OCI-LY7 (cell line): ENCODE results near the gene NCEH1. TPM values are rescaled to one million over a fixed set of nuclear protein-coding genes. Genes with fewer than 3 reads are reported as not detected.

Source experiments
- BruUV-seq: library from RNA; stranded (reverse); fragments of 400-500 nt; replicated peaks from 2 replicates; lab custom pipeline; 2021; lab: Mats Ljungman, UMichigan
- CTCF ChIA-PET: fragments of 300-600 bp; sonication (Branson Sonifier 250); formaldehyde crosslinking; loops from one replicate; lab custom pipeline; 2022; ENCODE audit warnings: antibody characterized with exemption; ENCODE audit not compliant: unreplicated experiment; lab: Charles Lee
- POLR2A ChIA-PET: fragments of 300-600 bp; sonication (Branson Sonifier 250); formaldehyde crosslinking; loops from one replicate; lab custom pipeline; 2022; ENCODE audit warnings: antibody characterized with exemption; lab: Charles Lee
- DNase-seq: peaks from one replicate; pipeline ENCODE4 v3.0.0-alpha.2; 2015; ENCODE audit warnings: low spot score
- H2AFZ ChIP-seq: fragments of 200-600 bp; sonication (generic), shearing (Covaris generic); 2 replicates; pipeline ENCODE4 v1.6.1; 2014; ENCODE audit warnings: mild to moderate bottlenecking, antibody characterized with exemption, low read length, moderate library complexity
- H3K27ac ChIP-seq: fragments of 200-600 bp; sonication (generic); 2 replicates; pipeline ENCODE4 v1.5.1; 2014; ENCODE audit warnings: mixed run types, low read depth, mild to moderate bottlenecking, moderate library complexity, low read length, inconsistent platforms; ENCODE audit not compliant: poor library complexity, severe bottlenecking
- H3K36me3 ChIP-seq: fragments of 200-600 bp; sonication (generic); 2 replicates; pipeline ENCODE4 v1.6.1; 2014; ENCODE audit warnings: mild to moderate bottlenecking, antibody characterized with exemption, low read length, moderate library complexity, mixed read lengths; ENCODE audit not compliant: insufficient read depth
- H3K4me1 ChIP-seq: fragments of 200-600 bp; sonication (generic); 2 replicates; pipeline ENCODE4 v1.5.1; 2014; ENCODE audit warnings: mild to moderate bottlenecking, low read length; ENCODE audit not compliant: insufficient read depth, poor library complexity, severe bottlenecking
- H3K4me2 ChIP-seq: fragments of 200-600 bp; sonication (generic); 2 replicates; pipeline ENCODE4 v1.6.1; 2014; ENCODE audit warnings: mild to moderate bottlenecking, low read length
- H3K4me3 ChIP-seq: fragments of 200-600 bp; sonication (generic); 2 replicates; pipeline ENCODE4 v1.5.1; 2014; ENCODE audit warnings: mild to moderate bottlenecking, low read depth, low read length; ENCODE audit not compliant: poor library complexity, severe bottlenecking
- H3K79me2 ChIP-seq: fragments of 200-600 bp; sonication (generic); 2 replicates; pipeline ENCODE4 v1.6.1; 2016; ENCODE audit warnings: low read depth, mild to moderate bottlenecking, low read length, moderate library complexity, mixed read lengths; ENCODE audit not compliant: insufficient read depth
- H3K9me2 ChIP-seq: fragments of 200-600 bp; sonication (generic); 2 replicates; pipeline ENCODE4 v1.6.1; 2016; ENCODE audit warnings: mild to moderate bottlenecking, low read length, mixed read lengths; ENCODE audit not compliant: insufficient read depth
- H3K9me3 ChIP-seq: fragments of 200-600 bp; sonication (generic); 2 replicates; pipeline ENCODE4 v1.6.1; 2014; ENCODE audit warnings: mild to moderate bottlenecking, mixed run types, low read length, mixed read lengths
- H4K20me1 ChIP-seq: fragments of 200-600 bp; sonication (generic); 2 replicates; pipeline ENCODE4 v1.6.1; 2014; ENCODE audit warnings: mild to moderate bottlenecking, antibody characterized with exemption, low read length, moderate library complexity, mixed read lengths; ENCODE audit not compliant: insufficient read depth
- CTCF ChIP-seq: fragments of 200-600 bp; sonication (generic); conservative IDR thresholded peaks from 2 replicates; pipeline ENCODE4 v1.5.1; 2014; ENCODE audit warnings: mild to moderate bottlenecking, antibody characterized with exemption, low read length, moderate library complexity, mixed read lengths
- EZH2phosphoT487 ChIP-seq: fragments of 200-600 bp; sonication (generic); IDR thresholded peaks from 2 replicates; pipeline ENCODE4 v1.6.1; 2018; ENCODE audit warnings: low read depth, borderline replicate concordance, mild to moderate bottlenecking, mixed run types, antibody characterized with exemption, low read length, moderate library complexity, mixed read lengths
- intact Hi-C: fragments of 100-400 bp; cut with micrococcal nuclease; formaldehyde crosslinking; loops from one replicate; pipeline ENCODE4 v1.10.0; 2022; ENCODE audit not compliant: unreplicated experiment
- total RNA-seq, 2 experiments: library from RNA; depleted of rRNA in 1 of 2; stranded (reverse); fragments of >200 nt in 1 of 2; shearing (Covaris generic) in 1 of 2; gene quantifications; 2 replicates each; pipeline ENCODE4 v1.2.3, GENCODE V29; 2014 to 2022

NCEH1 gene
- total RNA-seq, 2 experiments from 2014 or later: 2.7 to 8.2 TPM

GRCh38 chr3:172697558-172697957, 13.3 kb downstream of the NCEH1 start:
- intact Hi-C loops: no loop called here
- Histone ChIP-seq H3K36me3 (no peaks in the 10 kb centered on the region), H3K4me3 (no peak overlapping the region), H3K79me2 (no peaks in the 10 kb centered on the region), H3K27ac (no peak overlapping the region), H3K4me1 (peaks cover 9% of the 10 kb centered on the region), H3K9me3 (no peaks in the 10 kb centered on the region), H2AFZ (no peak overlapping the region), H4K20me1 (no peaks in the 10 kb centered on the region), H3K4me2 (no peak overlapping the region), H3K9me2 (no peaks in the 10 kb centered on the region)
- TF ChIP-seq CTCF (no peak), EZH2phosphoT487 (no peak)
- ChIA-PET CTCF (no interaction called here), POLR2A (interaction anchor here (0.6 to 1.2 kb wide), 7 partner anchors 8 to 652 kb away, joined by 3 to 10 read pairs (median 4); no protein-coding TSS in a partner anchor)
- DNase-seq: no peak
- no TSS peak for BruUV-seq

GRCh38 chr3:172696357-172696756, 14.5 kb downstream of the NCEH1 start:
- no peaks in the 10 kb centered on the region for H3K9me2 ChIP-seq
- H3K4me1 ChIP-seq: peaks cover 16% of the 10 kb centered on the region
- no peak overlapping the region for H3K4me3 ChIP-seq
- H3K27ac ChIP-seq: no peak overlapping the region
- intact Hi-C loops: no loop called here
- no peaks in the 10 kb centered on the region for H3K36me3 ChIP-seq
- H3K9me3 ChIP-seq: no peaks in the 10 kb centered on the region
- CTCF ChIA-PET: interaction anchor here (0.8 kb wide), 1 partner anchor 16 kb away, joined by 3 read pairs; no protein-coding TSS in a partner anchor
- H3K4me2 ChIP-seq: no peak overlapping the region
- H3K79me2 ChIP-seq: no peaks in the 10 kb centered on the region
- H2AFZ ChIP-seq: no peak overlapping the region
- BruUV-seq: no TSS peak
- no peak for TF ChIP-seq EZH2phosphoT487
- no peak for TF ChIP-seq CTCF
- no peak for DNase-seq
- no peaks in the 10 kb centered on the region for H4K20me1 ChIP-seq
- POLR2A ChIA-PET: interaction anchor here (0.5 to 1.2 kb wide), 4 partner anchors 8 to 74 kb away, joined by 3 to 10 read pairs (median 6); no protein-coding TSS in a partner anchor

- no peak for DNase-seq
- H3K4me2 ChIP-seq: no peak overlapping the region
- no peaks in the 10 kb centered on the region for H3K9me3 ChIP-seq
- intact Hi-C loops: no loop called here
- H3K27ac ChIP-seq: no peak overlapping the region
- no peak for TF ChIP-seq CTCF
- no peak for TF ChIP-seq EZH2phosphoT487
- H3K9me2 ChIP-seq: no peaks in the 10 kb centered on the region
- CTCF ChIA-PET: no interaction called here
- no TSS peak for BruUV-seq
- peaks cover 16% of the 10 kb centered on the region for H3K4me1 ChIP-seq
- H2AFZ ChIP-seq: no peak overlapping the region
- no peak overlapping the region for H3K4me3 ChIP-seq
- POLR2A ChIA-PET: interaction anchor here (0.7 to 1.2 kb wide), 2 partner anchors 11 to 21 kb away, joined by 3 to 4 read pairs; no protein-coding TSS in a partner anchor
- H4K20me1 ChIP-seq: peaks cover 3% of the 10 kb centered on the region; the same call in 1 of the 2 replicates
- no peaks in the 10 kb centered on the region for H3K36me3 ChIP-seq
- no peaks in the 10 kb centered on the region for H3K79me2 ChIP-seq
These were observed 16.2 kb downstream of the NCEH1 start for GRCh38 chr3:172694573-172695246.
